Lower lobe of right lung (tissue), 2 donors: ENCODE measurements around the gene CCDC24. TPM values are rescaled to one million over a fixed set of nuclear protein-coding genes. Genes with fewer than 3 reads are reported as not detected.

Experiments
- ATAC-seq, 2 donors: fragments of 200-7000 bp; cut with Tn5 transposase; one replicate each; pipeline ENCODE4 v1.9.1; 2020 to 2022; ENCODE audit warnings: mild to moderate bottlenecking in 2 of 2, moderate library complexity in 2 of 2
- DNase-seq: peaks from one replicate; pipeline ENCODE4 v3.0.0-alpha.2; 2020
- H3K27ac ChIP-seq: fragments of 200-600 bp; one replicate; pipeline ENCODE4 v1.8.0; 2022
- H3K27me3 ChIP-seq: fragments of 200-600 bp; one replicate; pipeline ENCODE4 v1.8.0; 2022; ENCODE audit warnings: low read depth
- H3K36me3 ChIP-seq: fragments of 200-600 bp; one replicate; pipeline ENCODE4 v1.8.0; 2022; ENCODE audit warnings: mild to moderate bottlenecking
- H3K4me1 ChIP-seq: fragments of 200-600 bp; one replicate; pipeline ENCODE4 v1.8.0; 2022
- H3K4me3 ChIP-seq: fragments of 200-600 bp; one replicate; pipeline ENCODE4 v1.8.0; 2022; ENCODE audit warnings: mild to moderate bottlenecking
- H3K9me3 ChIP-seq: fragments of 200-600 bp; one replicate; pipeline ENCODE4 v1.8.0; 2022
- CTCF ChIP-seq: fragments of 200-600 bp; IDR thresholded peaks from one replicate; pipeline ENCODE4 v1.8.0; 2022; ENCODE audit warnings: antibody characterized with exemption, mild to moderate bottlenecking
- intact Hi-C: fragments of 100-400 bp; cut with DNase I; formaldehyde crosslinking; loops from one replicate; pipeline ENCODE4 v1.11.0; 2022
- total RNA-seq: library from RNA; stranded (reverse); fragmentation: NEBNext Ultra II Directional; extraction: Animal tissue kit (Norgen Biotek cat#: 25700); gene quantifications from one replicate; pipeline ENCODE4 v1.2.1, GENCODE V29; 2021
- donor health status: DM: no; HTN: yes; CAD: no; lungs with severe emphysema.

The CCDC24 gene
- total RNA-seq, 1 donor from 2014 or later = 10.7 TPM

GRCh38 chr1:44008259-44008658 is 16.9 kb downstream of the CCDC24 start:
- Histone ChIP-seq H3K27me3 (no peaks in the 10 kb centered on the region), H3K4me1 (peaks cover 3% of the 10 kb centered on the region), H3K9me3 (no peaks in the 10 kb centered on the region), H3K4me3 (no peak overlapping the region), H3K27ac (no peak overlapping the region), H3K36me3 (peaks cover 3% of the 10 kb centered on the region)
- intact Hi-C loops = no loop called here
- TF ChIP-seq CTCF = no peak
- DNase-seq (no peak), ATAC-seq (no peak)

- Histone ChIP-seq H3K4me3 (no peak overlapping the region), H3K4me1 (peaks cover under 1% of the 10 kb centered on the region), H3K27ac (no peak overlapping the region), H3K27me3 (no peaks in the 10 kb centered on the region), H3K9me3 (no peaks in the 10 kb centered on the region), H3K36me3 (peaks cover 3% of the 10 kb centered on the region)
- no peak for TF ChIP-seq CTCF
- intact Hi-C loops = no loop called here
- DNase-seq (no peak), ATAC-seq (no peak)
These were observed 19.6 kb downstream of the CCDC24 start for GRCh38 chr1:44010935-44011471.

GRCh38 chr1:44012404-44012803 is 21.0 kb downstream of the CCDC24 start:
- intact Hi-C loops = no loop called here
- Histone ChIP-seq H3K27me3 (no peaks in the 10 kb centered on the region), H3K4me1 (no peaks in the 10 kb centered on the region), H3K4me3 (no peak overlapping the region), H3K27ac (no peak overlapping the region), H3K9me3 (no peaks in the 10 kb centered on the region), H3K36me3 (peaks cover 3% of the 10 kb centered on the region)
- ATAC-seq (no peak), DNase-seq (no peak)
- TF ChIP-seq CTCF = no peak

GRCh38 chr1:44012941-44013609 is 21.7 kb downstream of the CCDC24 start:
- H3K36me3 ChIP-seq = peaks cover 2% of the 10 kb centered on the region
- no peaks in the 10 kb centered on the region for H3K27me3 ChIP-seq
- H3K4me3 ChIP-seq = no peak overlapping the region
- DNase-seq (no peak), ATAC-seq (no peak)
- TF ChIP-seq CTCF = no peak
- no peaks in the 10 kb centered on the region for H3K4me1 ChIP-seq
- intact Hi-C loops = no loop called here
- H3K27ac ChIP-seq = no peak overlapping the region
- no peaks in the 10 kb centered on the region for H3K9me3 ChIP-seq

GRCh38 chr1:44013949-44014348 is 22.6 kb downstream of the CCDC24 start:
- no peaks in the 10 kb centered on the region for H3K9me3 ChIP-seq
- intact Hi-C loops = no loop called here
- H3K4me3 ChIP-seq = no peak overlapping the region
- no peak for ATAC-seq
- no peaks in the 10 kb centered on the region for H3K4me1 ChIP-seq
- no peak for DNase-seq
- no peak overlapping the region for H3K27ac ChIP-seq
- TF ChIP-seq CTCF = no peak
- H3K27me3 ChIP-seq = no peaks in the 10 kb centered on the region
- H3K36me3 ChIP-seq = no peaks in the 10 kb centered on the region
